HL-60 (cell line): ENCODE results near the gene DCAF16.

ENCODE experiments used
- DNase-seq, 2 experiments: peaks; one replicate each; pipeline ENCODE4 v3.0.0-alpha.2; 2010 to 2020; ENCODE audit warnings: low read depth in 1 of 2, low spot score in 1 of 2
- H3K27ac ChIP-seq: fragments of 250-450 bp; sonication (Bioruptor Pico); replicated peaks from 2 replicates; pipeline ENCODE4 v1.5.1; 2020; ENCODE audit warnings: mild to moderate bottlenecking, moderate library complexity
- H3K27me3 ChIP-seq: fragments of 250-450 bp; sonication (Bioruptor Pico); 2 replicates; pipeline ENCODE4 v1.5.1; 2021; ENCODE audit warnings: mild to moderate bottlenecking, moderate library complexity; ENCODE audit not compliant: insufficient read depth, poor library complexity, severe bottlenecking
- H3K4me3 ChIP-seq: replicated peaks from 2 replicates; pipeline ENCODE4 v1.5.1; 2011; ENCODE audit warnings: mild to moderate bottlenecking, control low read depth, low read length; ENCODE audit not compliant: insufficient read depth
- GABPA ChIP-seq: IDR thresholded peaks from 2 replicates; pipeline ENCODE4 v1.6.1; 2012; ENCODE audit warnings: low read depth
- POLR2AphosphoS5 ChIP-seq: IDR thresholded peaks from 2 replicates; pipeline ENCODE4 v1.6.1; 2012; ENCODE audit warnings: low read depth
- SPI1 ChIP-seq: IDR thresholded peaks from 2 replicates; pipeline ENCODE4 v1.6.1; 2012; ENCODE audit warnings: low read depth, mild to moderate bottlenecking, borderline replicate concordance
- TF ChIP-seq, protein P1 (sequence below): IDR thresholded peaks from one replicate; pipeline ENCODE4 v1.5.1; 2011; ENCODE audit warnings: low read length, control low read depth, inconsistent platforms; ENCODE audit not compliant: insufficient read depth
- TF ChIP-seq, protein P2 (sequence below): IDR thresholded peaks from 2 replicates; pipeline ENCODE4 v1.6.1; 2012; ENCODE audit warnings: low read depth; ENCODE audit not compliant: insufficient replicate concordance

DCAF16 gene

DNA sequence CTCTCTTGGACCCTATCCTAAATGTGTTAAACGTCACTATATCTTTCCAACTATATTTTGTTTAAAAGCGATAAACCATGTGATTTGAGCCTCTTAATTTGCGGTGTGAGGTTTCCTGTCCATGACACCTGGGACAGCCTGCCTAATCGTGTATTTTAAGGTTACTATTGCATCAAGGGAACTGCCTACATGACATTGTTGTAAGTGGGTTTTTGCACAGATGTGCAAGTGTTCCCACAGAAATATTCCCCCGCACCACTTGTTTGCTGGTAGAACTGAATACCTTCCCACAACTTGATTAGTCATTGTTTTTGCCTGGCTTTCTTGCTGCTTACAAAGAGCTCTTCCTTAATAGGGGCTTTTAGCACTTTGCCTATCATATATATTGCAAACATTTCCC is 24.0 kb downstream of the DCAF16 start:
- no peak for DNase-seq
- peaks cover 6% of the 10 kb centered on the region for H3K27me3 ChIP-seq
- H3K27ac ChIP-seq: no peak overlapping the region
- TF ChIP-seq SPI1: no peak
- no peak for TF ChIP-seq POLR2AphosphoS5
- no peak for TF ChIP-seq GABPA
- TF ChIP-seq, protein P1, sequence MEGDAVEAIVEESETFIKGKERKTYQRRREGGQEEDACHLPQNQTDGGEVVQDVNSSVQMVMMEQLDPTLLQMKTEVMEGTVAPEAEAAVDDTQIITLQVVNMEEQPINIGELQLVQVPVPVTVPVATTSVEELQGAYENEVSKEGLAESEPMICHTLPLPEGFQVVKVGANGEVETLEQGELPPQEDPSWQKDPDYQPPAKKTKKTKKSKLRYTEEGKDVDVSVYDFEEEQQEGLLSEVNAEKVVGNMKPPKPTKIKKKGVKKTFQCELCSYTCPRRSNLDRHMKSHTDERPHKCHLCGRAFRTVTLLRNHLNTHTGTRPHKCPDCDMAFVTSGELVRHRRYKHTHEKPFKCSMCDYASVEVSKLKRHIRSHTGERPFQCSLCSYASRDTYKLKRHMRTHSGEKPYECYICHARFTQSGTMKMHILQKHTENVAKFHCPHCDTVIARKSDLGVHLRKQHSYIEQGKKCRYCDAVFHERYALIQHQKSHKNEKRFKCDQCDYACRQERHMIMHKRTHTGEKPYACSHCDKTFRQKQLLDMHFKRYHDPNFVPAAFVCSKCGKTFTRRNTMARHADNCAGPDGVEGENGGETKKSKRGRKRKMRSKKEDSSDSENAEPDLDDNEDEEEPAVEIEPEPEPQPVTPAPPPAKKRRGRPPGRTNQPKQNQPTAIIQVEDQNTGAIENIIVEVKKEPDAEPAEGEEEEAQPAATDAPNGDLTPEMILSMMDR: no peak
- TF ChIP-seq, protein P2, sequence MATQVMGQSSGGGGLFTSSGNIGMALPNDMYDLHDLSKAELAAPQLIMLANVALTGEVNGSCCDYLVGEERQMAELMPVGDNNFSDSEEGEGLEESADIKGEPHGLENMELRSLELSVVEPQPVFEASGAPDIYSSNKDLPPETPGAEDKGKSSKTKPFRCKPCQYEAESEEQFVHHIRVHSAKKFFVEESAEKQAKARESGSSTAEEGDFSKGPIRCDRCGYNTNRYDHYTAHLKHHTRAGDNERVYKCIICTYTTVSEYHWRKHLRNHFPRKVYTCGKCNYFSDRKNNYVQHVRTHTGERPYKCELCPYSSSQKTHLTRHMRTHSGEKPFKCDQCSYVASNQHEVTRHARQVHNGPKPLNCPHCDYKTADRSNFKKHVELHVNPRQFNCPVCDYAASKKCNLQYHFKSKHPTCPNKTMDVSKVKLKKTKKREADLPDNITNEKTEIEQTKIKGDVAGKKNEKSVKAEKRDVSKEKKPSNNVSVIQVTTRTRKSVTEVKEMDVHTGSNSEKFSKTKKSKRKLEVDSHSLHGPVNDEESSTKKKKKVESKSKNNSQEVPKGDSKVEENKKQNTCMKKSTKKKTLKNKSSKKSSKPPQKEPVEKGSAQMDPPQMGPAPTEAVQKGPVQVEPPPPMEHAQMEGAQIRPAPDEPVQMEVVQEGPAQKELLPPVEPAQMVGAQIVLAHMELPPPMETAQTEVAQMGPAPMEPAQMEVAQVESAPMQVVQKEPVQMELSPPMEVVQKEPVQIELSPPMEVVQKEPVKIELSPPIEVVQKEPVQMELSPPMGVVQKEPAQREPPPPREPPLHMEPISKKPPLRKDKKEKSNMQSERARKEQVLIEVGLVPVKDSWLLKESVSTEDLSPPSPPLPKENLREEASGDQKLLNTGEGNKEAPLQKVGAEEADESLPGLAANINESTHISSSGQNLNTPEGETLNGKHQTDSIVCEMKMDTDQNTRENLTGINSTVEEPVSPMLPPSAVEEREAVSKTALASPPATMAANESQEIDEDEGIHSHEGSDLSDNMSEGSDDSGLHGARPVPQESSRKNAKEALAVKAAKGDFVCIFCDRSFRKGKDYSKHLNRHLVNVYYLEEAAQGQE: no peak
- no peak overlapping the region for H3K4me3 ChIP-seq

DNA sequence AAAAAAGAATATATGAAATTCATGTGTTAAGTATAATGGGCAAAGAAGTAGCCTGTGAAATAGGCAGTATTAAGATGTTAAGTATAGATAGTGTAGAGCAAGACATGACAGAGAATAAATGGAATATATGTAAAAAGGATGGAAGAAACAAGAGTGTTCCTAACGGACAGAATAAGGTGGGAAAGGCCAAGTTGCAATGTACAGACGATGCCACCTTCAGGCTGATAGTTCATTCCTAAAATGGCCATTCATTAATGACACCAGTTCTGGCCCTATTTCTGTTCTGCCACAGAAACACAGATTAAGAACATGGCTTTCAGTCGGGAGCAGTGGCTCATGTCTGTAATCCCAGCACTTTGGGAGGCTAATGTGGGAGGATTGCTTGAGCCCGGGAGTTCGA is 24.7 kb downstream of the DCAF16 start:
- H3K4me3 ChIP-seq: no peak overlapping the region
- no peak overlapping the region for H3K27ac ChIP-seq
- no peak for DNase-seq
- TF ChIP-seq, protein P1: no peak
- H3K27me3 ChIP-seq: peaks cover 12% of the 10 kb centered on the region

DNA sequence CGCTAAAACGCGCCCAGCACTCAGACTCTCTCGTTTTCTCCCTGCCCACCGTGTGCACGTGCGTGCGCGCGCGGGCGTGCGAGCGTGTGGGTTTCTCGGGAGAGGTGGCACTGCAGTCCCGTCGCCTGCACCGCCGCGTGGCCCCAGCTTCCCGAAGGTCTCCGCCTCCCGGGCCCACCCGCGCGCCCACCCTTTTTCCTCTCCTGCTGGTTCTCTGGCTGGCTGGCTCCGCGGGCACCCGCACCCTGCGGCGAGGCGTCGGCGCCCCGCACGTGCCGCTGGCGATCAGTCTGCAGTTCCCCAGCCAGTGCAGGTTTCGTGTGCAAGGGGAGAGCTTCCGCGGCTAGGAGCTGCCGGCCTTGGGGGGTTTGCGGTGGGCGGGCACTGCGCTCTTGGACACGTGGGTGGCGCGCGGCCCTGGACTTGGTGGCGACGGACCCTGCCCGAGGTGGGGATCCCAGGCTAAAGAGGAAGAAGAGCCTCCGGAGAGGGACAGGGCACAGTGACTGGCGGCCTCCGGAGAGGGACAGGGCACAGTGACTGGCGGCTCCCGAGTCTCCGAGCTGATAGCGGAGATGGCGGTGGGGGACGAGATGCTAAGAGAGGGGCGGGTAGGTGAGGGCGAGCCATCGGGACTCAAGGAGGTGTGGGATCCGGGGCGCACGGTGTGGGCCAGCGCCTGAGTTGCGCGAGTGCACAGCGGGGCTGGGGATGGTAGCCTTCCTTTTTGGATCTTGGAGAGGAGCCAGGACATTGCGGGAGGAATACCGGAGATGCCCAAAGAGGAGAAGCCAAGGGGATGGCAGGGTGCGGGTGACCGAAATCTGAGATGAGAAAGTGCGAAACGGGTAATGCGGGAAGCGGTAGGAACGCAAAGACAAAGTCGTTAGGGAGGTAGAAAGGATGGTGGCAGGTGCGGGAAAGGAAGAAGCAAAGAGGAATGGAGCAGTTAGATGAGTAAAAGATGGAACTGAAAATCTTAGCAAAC is 29.0 kb downstream of the DCAF16 start, which contains the start of gene FAM184B:
Gene FAM184B (minus strand): TSS at position 322 of the 988 bp plus-strand sequence. CDS start 322 bp downstream, outside the sequence.
- TF ChIP-seq, protein P1: no peak
- no peak for TF ChIP-seq POLR2AphosphoS5
- TF ChIP-seq, protein P2: no peak
- no peak for TF ChIP-seq GABPA
- no peak for TF ChIP-seq SPI1
- Histone ChIP-seq H3K27ac (no peak within 1 kb of the TSS), H3K4me3 (peak within 1 kb of the TSS; percentile 10), H3K27me3 (peaks cover 24% of the 10 kb centered on the region)
- DNase-seq: no peak
